HepG2 (cell line): ENCODE results near the gene CIAO2B. TPM values are rescaled to one million over a fixed set of nuclear protein-coding genes. Genes with fewer than 3 reads are reported as not detected.
A peak's percentile ranks its signal among the peaks of the same experiment; 100 is the strongest.

Experiments used
- ATAC-seq: fragments of 200-7000 bp; cut with Tn5 transposase; 3 replicates; pipeline ENCODE4 v1.9.1; 2020; ENCODE audit warnings: mild to moderate bottlenecking, moderate library complexity
- BruUV-seq: library from RNA; stranded (reverse); fragments of 400-500 nt; replicated peaks from 2 replicates; lab custom pipeline; 2021; lab: Mats Ljungman, UMichigan
- CTCF ChIA-PET: fragments of 300-600 bp; formaldehyde crosslinking; extraction: SDS; loops from one replicate; lab custom pipeline; 2021; ENCODE audit warnings: low total read pairs, inconsistent platforms, low intra/inter-chr PET ratio; lab: Yijun Ruan, JAX
- POLR2A ChIA-PET: fragments of 350-600 bp; sonication (Branson Sonifier 250); formaldehyde crosslinking; loops from one replicate; lab custom pipeline; 2020; ENCODE audit warnings: antibody characterized with exemption, inconsistent platforms; lab: Yijun Ruan, JAX
- DNase-seq: peaks from one replicate; pipeline ENCODE4 v3.0.0-alpha.2; 2015; ENCODE audit warnings: low spot score
- FAIRE-seq: peaks from 3 replicates; lab custom pipeline; 2011; peaks lifted over from hg19 to GRCh38; lab: Jason Lieb, UNC
- H2AFZ ChIP-seq: one replicate; pipeline ENCODE4 v1.6.1; 2011; ENCODE audit warnings: low read length, inconsistent platforms
- H3K27ac ChIP-seq: fragments of 300-600 bp; 3 replicates; pipeline ENCODE4 v1.8.0; 2011; ENCODE audit warnings: mixed run types, mild to moderate bottlenecking, mixed read lengths, low read length, inconsistent platforms; ENCODE audit not compliant: insufficient read depth; ENCODE audit errors: extremely low read length
- H3K27me3 ChIP-seq, 2 experiments: fragments of 200-600 bp in 1 of 2; 2 replicates in 1 of 2; 3 replicates in 1 of 2; pipeline versions ENCODE4 v1.6.0 to v1.8.0; 2011; ENCODE audit warnings: low read length in 2 of 2, mild to moderate bottlenecking in 2 of 2, moderate library complexity in 2 of 2, inconsistent platforms in 1 of 2; ENCODE audit not compliant: insufficient read depth in 2 of 2, control insufficient read depth in 1 of 2
- H3K36me3 ChIP-seq, 2 experiments: fragments of 200-600 bp in 1 of 2; replicated peaks in 1 of 2; 2 replicates in 1 of 2; 3 replicates in 1 of 2; pipeline versions ENCODE4 v1.5.1 to v1.8.0; 2011; ENCODE audit warnings: low read length in 2 of 2, inconsistent platforms in 1 of 2; ENCODE audit not compliant: insufficient read depth in 2 of 2, control insufficient read depth in 1 of 2
- H3K4me1 ChIP-seq: 2 replicates; pipeline ENCODE4 v1.5.1; 2012; ENCODE audit warnings: low read length, inconsistent platforms; ENCODE audit not compliant: insufficient read depth
- H3K4me2 ChIP-seq: 2 replicates; pipeline ENCODE4 v1.6.0; 2011; ENCODE audit warnings: low read depth, low read length, inconsistent platforms
- H3K4me3 ChIP-seq, 3 experiments: fragments of 200-600 bp in 1 of 3; sonication (generic), shearing (Covaris generic) in 1 of 3; replicated peaks in 1 of 3; 2 replicates each; pipeline ENCODE4 v1.5.1; 2011 to 2016; ENCODE audit warnings: low read length in 3 of 3, inconsistent platforms in 2 of 3, low read depth in 2 of 3, mild to moderate bottlenecking in 2 of 3, control low read depth in 1 of 3, mixed read lengths in 1 of 3; ENCODE audit not compliant: insufficient read depth in 1 of 3
- H3K79me2 ChIP-seq: one replicate; pipeline ENCODE4 v1.6.1; 2011; ENCODE audit warnings: low read length, inconsistent platforms; ENCODE audit not compliant: insufficient read depth
- H3K9ac ChIP-seq: 2 replicates; pipeline ENCODE4 v1.6.0; 2011; ENCODE audit warnings: mild to moderate bottlenecking, low read depth, low read length, inconsistent platforms; ENCODE audit not compliant: insufficient read depth
- H3K9me3 ChIP-seq: 2 replicates; pipeline ENCODE4 v1.5.1; 2012; ENCODE audit warnings: mild to moderate bottlenecking, low read length
- H4K20me1 ChIP-seq: 2 replicates; pipeline ENCODE4 v1.6.0; 2011; ENCODE audit warnings: inconsistent platforms, mild to moderate bottlenecking, low read length, moderate library complexity; ENCODE audit not compliant: insufficient read depth
- PAXIP1 ChIP-seq: sonication (generic); formaldehyde crosslinking; conservative IDR thresholded peaks from 2 replicates; pipeline ENCODE4 v1.4.0; 2020; ENCODE audit warnings: mild to moderate bottlenecking, missing genetic modification reagents, moderate library complexity
- ZNF614 ChIP-seq: IDR thresholded peaks from 2 replicates; pipeline ENCODE4 v1.6.1; 2018; ENCODE audit warnings: missing biosample characterization, missing genetic modification reagents, inconsistent platforms, borderline replicate concordance
- ZNF737 ChIP-seq: sonication (generic); formaldehyde crosslinking; IDR thresholded peaks from 2 replicates; pipeline ENCODE4 v1.5.0; 2020; ENCODE audit warnings: missing genetic modification reagents, mild to moderate bottlenecking, borderline replicate concordance
- WGBS: methylation state at CpG from one replicate; pipeline ENCODE4 v1.1.6; 2017; ENCODE audit warnings: low lambda C conversion rate; 5-methylcytosine and 5-hydroxymethylcytosine counted together
- in situ Hi-C: cut with HindIII; loops from 2 replicates; pipeline ENCODE4 v1.10.0; 2017; ENCODE audit warnings: low pct_unique_long_range_greater_than_20kb; ENCODE audit not compliant: extremely low pct_ligation_motif_present
- intact Hi-C: fragments of 100-400 bp; cut with micrococcal nuclease; formaldehyde crosslinking; loops from one replicate; pipeline ENCODE4 v1.10.0; 2022; ENCODE audit not compliant: unreplicated experiment
- polyA plus RNA-seq, 8 experiments: library from polyadenylated mRNA; depleted of rRNA in 3 of 8; stranded (reverse) in 7 of 8; unstranded in 1 of 8; fragments of >200 nt; fragmentation: Illumina TruSeq in 4 of 8; extraction: Trizol in 4 of 8; gene quantifications; 2 replicates each; pipeline versions ENCODE4 v1.2.1 to v1.2.3, GENCODE V29; 2011 to 2016; ENCODE audit warnings: low read depth in 4 of 8, missing spikeins in 1 of 8, mixed read lengths in 1 of 8; ENCODE audit not compliant: insufficient read depth in 1 of 8
- total RNA-seq, 5 experiments: library from RNA; depleted of rRNA; stranded (reverse); fragments of >200 nt; fragmentation: Illumina TruSeq; extraction: Trizol; gene quantifications; 2 replicates each; pipeline ENCODE4 v1.2.3, GENCODE V29; 2016; ENCODE audit warnings: low read depth in 1 of 5
- TF ChIP-seq, protein P1 (sequence below): sonication (generic); formaldehyde crosslinking; IDR thresholded peaks from 2 replicates; pipeline ENCODE4 v1.4.0; 2020; ENCODE audit warnings: missing genetic modification reagents, borderline replicate concordance

The CIAO2B gene
- total and polyA plus RNA-seq, 2 of the 13 experiments (the other 11 are each of a cell fraction or from before 2014, with no cell fraction given) = 157 to 293 TPM

DNA sequence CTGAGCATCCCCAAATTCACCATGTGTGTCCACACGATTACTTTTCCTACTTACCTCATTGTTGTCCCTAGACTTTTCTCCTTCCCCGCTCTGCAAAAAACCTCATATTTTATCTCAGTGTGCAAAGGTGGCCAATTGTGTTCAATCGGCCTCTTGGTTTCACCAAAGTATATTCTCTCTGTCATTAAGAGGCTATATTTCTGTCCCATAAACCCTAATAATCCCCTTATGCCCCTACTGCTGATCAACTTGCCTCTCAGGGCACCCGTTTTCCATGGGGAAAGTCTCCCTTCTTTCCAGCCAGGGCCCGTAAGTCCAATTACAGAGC, 12.7 kb upstream of the CIAO2B start (continued):
- TF ChIP-seq, protein P1, sequence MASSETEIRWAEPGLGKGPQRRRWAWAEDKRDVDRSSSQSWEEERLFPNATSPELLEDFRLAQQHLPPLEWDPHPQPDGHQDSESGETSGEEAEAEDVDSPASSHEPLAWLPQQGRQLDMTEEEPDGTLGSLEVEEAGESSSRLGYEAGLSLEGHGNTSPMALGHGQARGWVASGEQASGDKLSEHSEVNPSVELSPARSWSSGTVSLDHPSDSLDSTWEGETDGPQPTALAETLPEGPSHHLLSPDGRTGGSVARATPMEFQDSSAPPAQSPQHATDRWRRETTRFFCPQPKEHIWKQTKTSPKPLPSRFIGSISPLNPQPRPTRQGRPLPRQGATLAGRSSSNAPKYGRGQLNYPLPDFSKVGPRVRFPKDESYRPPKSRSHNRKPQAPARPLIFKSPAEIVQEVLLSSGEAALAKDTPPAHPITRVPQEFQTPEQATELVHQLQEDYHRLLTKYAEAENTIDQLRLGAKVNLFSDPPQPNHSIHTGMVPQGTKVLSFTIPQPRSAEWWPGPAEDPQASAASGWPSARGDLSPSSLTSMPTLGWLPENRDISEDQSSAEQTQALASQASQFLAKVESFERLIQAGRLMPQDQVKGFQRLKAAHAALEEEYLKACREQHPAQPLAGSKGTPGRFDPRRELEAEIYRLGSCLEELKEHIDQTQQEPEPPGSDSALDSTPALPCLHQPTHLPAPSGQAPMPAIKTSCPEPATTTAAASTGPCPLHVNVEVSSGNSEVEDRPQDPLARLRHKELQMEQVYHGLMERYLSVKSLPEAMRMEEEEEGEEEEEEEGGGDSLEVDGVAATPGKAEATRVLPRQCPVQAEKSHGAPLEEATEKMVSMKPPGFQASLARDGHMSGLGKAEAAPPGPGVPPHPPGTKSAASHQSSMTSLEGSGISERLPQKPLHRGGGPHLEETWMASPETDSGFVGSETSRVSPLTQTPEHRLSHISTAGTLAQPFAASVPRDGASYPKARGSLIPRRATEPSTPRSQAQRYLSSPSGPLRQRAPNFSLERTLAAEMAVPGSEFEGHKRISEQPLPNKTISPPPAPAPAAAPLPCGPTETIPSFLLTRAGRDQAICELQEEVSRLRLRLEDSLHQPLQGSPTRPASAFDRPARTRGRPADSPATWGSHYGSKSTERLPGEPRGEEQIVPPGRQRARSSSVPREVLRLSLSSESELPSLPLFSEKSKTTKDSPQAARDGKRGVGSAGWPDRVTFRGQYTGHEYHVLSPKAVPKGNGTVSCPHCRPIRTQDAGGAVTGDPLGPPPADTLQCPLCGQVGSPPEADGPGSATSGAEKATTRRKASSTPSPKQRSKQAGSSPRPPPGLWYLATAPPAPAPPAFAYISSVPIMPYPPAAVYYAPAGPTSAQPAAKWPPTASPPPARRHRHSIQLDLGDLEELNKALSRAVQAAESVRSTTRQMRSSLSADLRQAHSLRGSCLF = no peak

DNA sequence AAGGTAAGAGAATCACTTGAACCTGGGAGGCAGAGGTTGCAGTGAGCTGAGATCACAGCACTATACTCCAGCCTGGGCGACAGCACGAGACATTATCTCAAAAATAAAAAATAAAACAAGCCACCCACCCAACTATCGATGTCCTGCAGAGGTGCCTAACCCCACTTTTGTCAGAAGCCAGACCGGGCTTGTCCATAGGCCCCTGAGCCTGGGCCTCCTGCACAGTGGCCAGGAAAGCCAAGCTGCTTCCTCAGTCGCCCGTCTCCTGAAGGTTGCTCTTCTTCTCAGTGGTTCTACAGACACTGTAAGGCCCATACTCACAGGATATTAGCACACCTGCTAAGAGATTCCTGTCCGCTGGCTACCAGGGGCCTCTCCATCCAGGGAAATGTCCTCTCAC, 12.3 kb upstream of the CIAO2B start:
- intact Hi-C loops = no loop called here
- Histone ChIP-seq H3K79me2 (no peaks in the 10 kb centered on the region), H3K27me3 (peaks cover 4 to 24% of the 10 kb centered on the region in 2 experiments; a peak in 4 of 5 replicates), H3K9ac (no peak overlapping the region), H3K36me3 (peaks cover 8 to 24% of the 10 kb centered on the region in 2 experiments; a peak in 4 of 5 replicates), H3K4me2 (no peak overlapping the region), H3K9me3 (0 out of 2 replicates have a peak, but pooled peaks cover 4% of the 10 kb centered on the region), H3K4me1 (peaks cover 34% of the 10 kb centered on the region), H3K27ac (no peak overlapping the region), H2AFZ (no peak overlapping the region), H3K4me3 (no peak overlapping the region), H4K20me1 (no peaks in the 10 kb centered on the region; the same call in 1 of the 2 replicates)
- POLR2A ChIA-PET = no interaction called here
- ATAC-seq (no peak), FAIRE-seq (no peak), DNase-seq (no peak)
- CTCF ChIA-PET = interaction anchor here (1.5 to 2.1 kb wide), 2 partner anchors 51 to 239 kb away, joined by 6 to 17 read pairs; no protein-coding TSS in a partner anchor
- TF ChIP-seq ZNF614 (CRISPR knock-in tag) (no peak), PAXIP1 (CRISPR knock-in tag) (0 out of 2 replicates have a peak, but pooled peaks have one; percentile 7), ZNF737 (CRISPR knock-in tag) (0 out of 2 replicates have a peak, but pooled peaks have one; percentile 39)
- no TSS peak for BruUV-seq
- in situ Hi-C loops = no loop called here
- 53% methylated on average over 7 of the region's 7 CpGs for WGBS
